Transverse colon (tissue), 4 donors: ENCODE results near the gene NCAN. TPM values are rescaled to one million over a fixed set of nuclear protein-coding genes. Genes with fewer than 3 reads are reported as not detected.

Experiments
- DNase-seq: peaks from one replicate; pipeline ENCODE4 v3.0.0-alpha.2; 2019
- H3K27ac ChIP-seq, 4 donors: fragments of 200-600 bp; sonication (generic); 2 replicates each; pipeline ENCODE4 v1.5.1; 2016 to 2018; ENCODE audit warnings: inconsistent platforms in 4 of 4
- H3K27me3 ChIP-seq: fragments of 200-600 bp; sonication (generic); 2 replicates; pipeline ENCODE4 v1.5.1; 2017; ENCODE audit warnings: inconsistent platforms
- H3K36me3 ChIP-seq, 4 donors: fragments of 200-600 bp; sonication (generic); 2 replicates each; pipeline ENCODE4 v1.5.1; 2017 to 2019; ENCODE audit warnings: inconsistent platforms in 4 of 4
- H3K4me1 ChIP-seq, 4 donors: fragments of 200-600 bp; sonication (generic); 2 replicates each; pipeline ENCODE4 v1.5.1; 2017 to 2020; ENCODE audit warnings: inconsistent platforms in 4 of 4
- H3K4me3 ChIP-seq, 4 donors: fragments of 200-600 bp; sonication (generic); 1 replicate in 1 of 4; 2 replicates in 3 of 4; pipeline versions ENCODE4 v1.5.1 to v1.6.1; 2017 to 2019; ENCODE audit warnings: inconsistent platforms in 4 of 4
- H3K9me3 ChIP-seq, 2 donors: fragments of 200-600 bp; sonication (generic); 2 replicates each; pipeline ENCODE4 v1.5.1; 2017 to 2019; ENCODE audit warnings: inconsistent platforms in 2 of 2
- CTCF ChIP-seq, 5 experiments: fragments of 200-600 bp in 3 of 5; fragments of 450-650 bp in 2 of 5; sonication (generic) in 3 of 5; IDR thresholded peaks; 1 replicate in 2 of 5; 2 replicates in 3 of 5; pipeline ENCODE4 v1.5.1; 2016 to 2017; ENCODE audit warnings: antibody characterized with exemption in 5 of 5, inconsistent platforms in 3 of 5, mild to moderate bottlenecking in 2 of 5, moderate library complexity in 1 of 5
- EP300 ChIP-seq: sonication (generic); formaldehyde crosslinking; IDR thresholded peaks from one replicate; pipeline ENCODE4 v1.6.1; 2017; ENCODE audit warnings: antibody characterized with exemption, low read depth
- POLR2A ChIP-seq: fragments of 450-650 bp; IDR thresholded peaks from one replicate; pipeline ENCODE4 v1.6.1; 2016; ENCODE audit warnings: antibody characterized with exemption, mild to moderate bottlenecking, moderate library complexity
- POLR2AphosphoS5 ChIP-seq, 3 donors: sonication (generic); formaldehyde crosslinking; IDR thresholded peaks; one replicate each; pipeline ENCODE4 v1.6.1; 2016; ENCODE audit warnings: antibody characterized with exemption in 3 of 3
- WGBS, 2 donors: methylation state at CpG; one replicate each; pipeline ENCODE4 v1.1.5; 2018; ENCODE audit warnings: low coverage in 1 of 2; 5-methylcytosine and 5-hydroxymethylcytosine counted together
- in situ Hi-C, 4 donors: fragments of 200-750 bp; cut with MboI; loops; one replicate each; pipeline versions ENCODE4 v1.15.0 to v1.15.1; 2017; ENCODE audit warnings: low sequenced_read_pairs in 3 of 4, low pct_ligation_motif_present in 1 of 4, low pct_unique_long_range_greater_than_20kb in 1 of 4
- intact Hi-C: fragments of 100-400 bp; cut with DNase I; formaldehyde crosslinking; loops from one replicate; pipeline ENCODE4 v1.15.1; 2023; ENCODE audit warnings: low total_unique reads
- total RNA-seq, 4 donors: library from RNA; depleted of rRNA; stranded (reverse); fragments of >200 nt; gene quantifications; one replicate each; pipeline ENCODE4 v1.1.0, GENCODE V29; 2016

NCAN gene
- total RNA-seq, 4 donors from 2014 or later = 0.16 TPM; not detected in 3

DNA sequence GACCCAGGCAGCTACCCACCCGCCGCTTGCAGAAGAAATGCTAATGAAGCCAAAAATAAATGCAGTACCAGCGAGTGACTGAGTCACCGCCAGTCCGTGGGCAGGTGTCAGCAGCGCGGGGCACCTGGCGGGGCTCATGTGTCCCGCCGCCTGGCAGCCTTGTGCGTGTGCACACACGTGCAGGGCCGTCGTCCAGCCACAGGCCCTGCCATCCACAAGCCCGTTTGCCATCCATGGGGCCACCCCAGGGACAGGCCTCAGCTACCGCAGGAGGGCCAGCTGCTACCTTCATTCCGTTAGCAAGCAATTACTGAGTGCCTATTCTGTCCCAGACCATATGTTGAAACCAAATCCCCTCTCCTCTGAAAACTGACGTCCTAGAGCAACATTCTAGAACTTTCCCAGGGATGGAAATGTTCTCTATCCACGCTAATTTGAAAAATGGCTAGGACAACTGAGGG lies 20.5 kb downstream of the NCAN start:
- Histone ChIP-seq H3K4me3 (no peak overlapping the region), H3K4me1 (no peaks in the 10 kb centered on the region), H3K27ac (no peak overlapping the region), H3K36me3 (no peaks in the 10 kb centered on the region), H3K9me3 (peaks cover 10 to 21% of the 10 kb centered on the region in 2 donors), H3K27me3 (peaks cover 16% of the 10 kb centered on the region)
- no peak for TF ChIP-seq POLR2AphosphoS5 (IDR thresholded peaks at IDR 0.05)
- TF ChIP-seq CTCF (IDR thresholded peaks at IDR 0.05) = no peak
- no peak for TF ChIP-seq EP300
- no peak for TF ChIP-seq POLR2A
- WGBS, 2 donors = 64 to 73% methylated on average over 2 to 19 of the region's 19 CpGs
- in situ Hi-C loops = no loop called here
- intact Hi-C loops = no loop called here
- no peak for DNase-seq

- H3K27ac ChIP-seq = no peak overlapping the region
- H3K9me3 ChIP-seq = peaks cover 10 to 21% of the 10 kb centered on the region in 2 donors
- no peak for TF ChIP-seq CTCF (IDR thresholded peaks at IDR 0.05)
- no peak for TF ChIP-seq POLR2AphosphoS5 (IDR thresholded peaks at IDR 0.05)
- TF ChIP-seq EP300 = no peak
- no peak for TF ChIP-seq POLR2A
- WGBS, 2 donors = 62 to 88% methylated on average over 1 to 2 of the region's 2 CpGs
- intact Hi-C loops (no loop called here), in situ Hi-C loops (no loop called here)
- H3K4me3 ChIP-seq = no peak overlapping the region
- no peaks in the 10 kb centered on the region for H3K4me1 ChIP-seq
- no peak for DNase-seq
- no peaks in the 10 kb centered on the region for H3K36me3 ChIP-seq
- peaks cover 11% of the 10 kb centered on the region for H3K27me3 ChIP-seq
Measured at GRCh38 chr19:19234220-19234816, 22.6 kb downstream of the NCAN start.

DNA sequence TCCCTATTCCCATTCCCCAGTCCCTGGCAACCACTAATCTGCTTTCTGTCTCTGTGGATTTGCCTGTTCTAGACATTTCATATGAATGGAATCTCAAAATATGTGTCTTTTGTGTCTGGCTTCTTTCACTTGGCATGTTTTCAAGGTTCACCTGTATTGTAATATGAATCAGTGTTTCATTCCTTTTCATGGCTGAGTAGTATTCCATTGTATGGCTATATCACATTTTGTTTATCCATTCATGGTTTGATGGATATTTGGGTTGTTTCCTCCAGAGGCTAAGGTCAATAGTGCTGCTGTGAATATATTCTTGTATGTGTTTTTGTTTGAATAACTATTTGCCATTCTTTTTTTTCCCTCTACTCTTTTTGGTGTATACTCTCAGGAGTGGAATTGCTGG lies 24.4 kb downstream of the NCAN start:
- Histone ChIP-seq H3K27ac (no peak overlapping the region), H3K27me3 (peaks cover 11% of the 10 kb centered on the region), H3K4me1 (no peaks in the 10 kb centered on the region), H3K9me3 (peaks cover 10 to 21% of the 10 kb centered on the region in 2 donors), H3K36me3 (no peaks in the 10 kb centered on the region), H3K4me3 (no peak overlapping the region)
- intact Hi-C loops (no loop called here), in situ Hi-C loops (no loop called here)
- DNase-seq = no peak
- TF ChIP-seq CTCF (IDR thresholded peaks at IDR 0.05) (no peak), POLR2A (no peak), POLR2AphosphoS5 (IDR thresholded peaks at IDR 0.05) (no peak), EP300 (no peak)

- TF ChIP-seq CTCF (IDR thresholded peaks at IDR 0.05) (no peak), POLR2AphosphoS5 (IDR thresholded peaks at IDR 0.05) (no peak), EP300 (no peak), POLR2A (no peak)
- no peak overlapping the region for H3K27ac ChIP-seq
- in situ Hi-C loops (no loop called here), intact Hi-C loops (no loop called here)
- DNase-seq = no peak
- 60 to 84% methylated on average over 4 to 18 of the region's 18 CpGs for WGBS, 2 donors
- H3K27me3 ChIP-seq = peaks cover 11% of the 10 kb centered on the region
- H3K4me3 ChIP-seq = no peak overlapping the region
- H3K36me3 ChIP-seq = no peaks in the 10 kb centered on the region
- H3K4me1 ChIP-seq = no peaks in the 10 kb centered on the region
- peaks cover 10 to 21% of the 10 kb centered on the region in 2 donors for H3K9me3 ChIP-seq
Measured at GRCh38 chr19:19238126-19238894, 26.6 kb downstream of the NCAN start.
